HG03108 (cell line): ENCODE results near the gene WDR27.

ENCODE experiments used
- ATAC-seq: cut with Tn5 transposase; IDR thresholded peaks from one replicate; pipeline ENCODE4 v1.9.1; 2021; ENCODE audit warnings: moderate library complexity; ENCODE audit not compliant: unreplicated experiment

Gene WDR27

DNA sequence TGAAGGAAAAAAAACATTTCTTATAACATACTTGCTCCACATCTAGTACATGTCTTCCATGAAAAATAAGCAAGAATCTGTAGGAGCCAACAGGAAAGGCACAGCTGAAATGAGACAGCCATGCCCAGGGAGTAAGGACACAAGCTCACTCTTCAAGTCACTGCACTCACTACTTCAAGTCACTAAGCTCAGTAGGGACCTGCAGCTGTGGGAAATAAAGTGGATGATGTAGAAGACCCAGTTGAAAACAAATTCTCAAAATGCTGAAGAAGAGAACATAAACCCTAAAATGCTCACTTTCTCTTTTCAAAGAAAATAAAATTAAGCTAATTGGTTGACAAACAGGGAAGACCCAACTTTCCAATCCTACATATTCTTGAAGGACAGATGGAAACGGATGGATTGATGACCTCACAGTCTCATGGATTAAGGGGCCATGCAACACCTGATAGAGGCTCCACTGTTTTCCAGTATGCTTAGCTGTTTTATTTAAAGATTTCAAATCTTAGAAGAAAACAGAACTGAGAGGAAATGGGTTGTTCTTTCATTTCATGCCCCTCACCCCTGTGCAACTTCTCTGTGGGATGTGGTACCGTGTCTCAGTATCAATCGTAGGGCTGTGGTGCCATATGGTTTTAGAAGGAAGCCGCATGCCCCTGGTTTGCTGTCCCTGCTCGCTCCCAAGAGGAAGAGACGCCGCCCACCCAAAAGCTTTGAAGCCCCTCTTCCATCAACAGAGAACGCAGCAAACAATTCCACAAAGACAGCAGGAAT is 133.3 kb downstream of the WDR27 start:
- no peak for ATAC-seq

DNA sequence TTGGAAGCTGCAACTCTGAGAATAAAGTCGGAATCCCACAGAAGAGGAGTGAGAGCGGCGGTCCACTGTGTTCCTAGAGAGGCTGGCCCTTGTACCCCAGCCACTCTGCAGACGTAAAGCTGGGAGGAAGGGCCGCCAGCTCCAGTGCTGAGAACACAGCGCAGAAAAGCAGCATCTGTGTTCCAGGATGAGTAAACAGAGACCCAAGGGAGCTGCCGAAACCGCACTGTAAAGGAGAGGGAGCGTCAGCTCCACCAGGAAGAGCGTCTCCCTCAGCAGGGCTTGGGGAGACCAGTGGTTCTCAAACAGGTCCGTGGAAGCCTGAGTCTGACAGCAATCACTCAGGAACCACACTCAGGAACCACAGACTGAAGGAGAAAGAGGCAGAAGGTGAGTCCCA is 134.0 kb downstream of the WDR27 start:
- ATAC-seq, result no peak

- no peak for ATAC-seq
Measured at GRCh38 chr6:169566961-169567750, 134.7 kb downstream of the WDR27 start.

DNA sequence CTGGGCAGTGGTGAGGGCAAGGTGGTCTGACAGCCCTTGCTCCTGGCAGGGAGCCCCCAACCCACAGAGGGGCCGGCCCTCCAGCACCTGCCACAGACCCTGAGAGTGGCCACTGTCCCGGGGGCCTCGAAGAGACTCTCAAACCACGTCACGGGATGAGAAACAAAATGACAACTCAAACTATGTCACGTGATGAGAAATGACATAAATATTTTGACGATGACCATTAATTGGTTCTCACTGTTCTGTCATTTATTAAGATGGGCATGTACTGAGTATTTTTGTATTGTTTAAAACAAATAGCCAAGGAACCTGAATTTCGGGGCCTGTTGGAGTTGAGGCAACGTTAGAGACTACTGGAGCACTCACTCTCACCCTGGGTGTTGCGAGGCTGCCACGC is 135.5 kb downstream of the WDR27 start:
- no peak for ATAC-seq

DNA sequence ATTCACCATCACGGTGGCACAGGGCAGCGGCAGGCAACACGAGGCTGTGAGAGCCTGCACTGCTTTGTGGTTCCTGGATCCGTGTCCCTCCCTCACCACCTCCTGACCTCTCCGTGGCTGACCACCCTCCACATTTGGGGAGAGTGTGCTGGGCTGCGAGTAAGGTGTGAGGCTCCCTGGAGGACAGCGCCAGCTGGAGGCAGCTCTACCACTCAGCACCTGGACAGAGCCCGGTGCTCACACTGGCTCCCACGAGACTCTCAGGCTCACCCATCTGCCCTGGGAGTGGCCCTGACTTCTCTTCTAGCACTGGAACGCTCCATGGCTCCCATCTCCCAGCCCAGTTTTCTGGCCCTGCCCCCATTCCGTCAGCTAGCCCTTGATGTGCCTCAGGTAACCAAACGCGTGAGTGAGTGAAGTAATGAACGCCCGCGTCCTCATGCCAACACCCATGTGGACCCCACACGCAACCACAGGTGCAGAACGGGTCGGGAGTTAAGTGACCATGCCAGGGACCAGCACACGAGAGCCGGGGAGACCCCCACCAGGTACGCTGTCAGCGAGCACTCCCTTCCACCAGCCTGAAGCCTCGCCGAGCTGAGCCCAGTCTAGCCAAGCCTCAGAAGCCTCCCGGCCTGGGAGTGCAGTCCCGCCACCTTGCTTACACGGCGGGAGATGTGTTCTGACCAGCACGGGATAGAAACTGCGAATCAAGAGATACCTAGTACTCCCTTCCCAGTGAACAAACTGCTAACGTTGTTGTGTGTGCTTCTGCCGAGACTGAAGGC is 137.2 kb downstream of the WDR27 start:
- no peak for ATAC-seq

- no peak for ATAC-seq
Measured at GRCh38 chr6:169561665-169562064, 140.2 kb downstream of the WDR27 start.

- ATAC-seq, result no peak
Measured at GRCh38 chr6:169559592-169559991, 142.2 kb downstream of the WDR27 start.

GRCh38 chr6:169558774-169559441 is 142.9 kb downstream of the WDR27 start:
- no peak for ATAC-seq

DNA sequence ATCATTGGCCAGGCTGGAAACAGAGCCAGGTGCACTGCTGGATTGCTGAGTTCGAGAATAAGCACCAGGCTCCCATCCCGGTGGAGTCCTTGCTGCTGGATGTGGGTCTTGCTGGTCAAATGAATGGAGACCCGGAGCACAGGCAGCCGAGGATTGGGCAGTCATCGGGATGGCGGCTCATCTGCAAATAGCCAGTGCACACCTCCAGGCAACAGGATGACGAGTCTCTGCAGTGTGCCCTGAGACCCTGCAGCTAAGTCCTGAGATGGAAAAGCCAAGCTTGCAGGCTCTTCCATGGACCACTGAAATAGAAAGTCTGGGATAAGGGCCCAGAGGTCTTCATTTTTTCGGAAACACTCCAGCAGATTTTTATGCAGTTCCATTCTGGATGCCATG is 143.5 kb downstream of the WDR27 start:
- no peak for ATAC-seq

- ATAC-seq, result no peak
Measured at GRCh38 chr6:169557887-169558286, 143.9 kb downstream of the WDR27 start.

DNA sequence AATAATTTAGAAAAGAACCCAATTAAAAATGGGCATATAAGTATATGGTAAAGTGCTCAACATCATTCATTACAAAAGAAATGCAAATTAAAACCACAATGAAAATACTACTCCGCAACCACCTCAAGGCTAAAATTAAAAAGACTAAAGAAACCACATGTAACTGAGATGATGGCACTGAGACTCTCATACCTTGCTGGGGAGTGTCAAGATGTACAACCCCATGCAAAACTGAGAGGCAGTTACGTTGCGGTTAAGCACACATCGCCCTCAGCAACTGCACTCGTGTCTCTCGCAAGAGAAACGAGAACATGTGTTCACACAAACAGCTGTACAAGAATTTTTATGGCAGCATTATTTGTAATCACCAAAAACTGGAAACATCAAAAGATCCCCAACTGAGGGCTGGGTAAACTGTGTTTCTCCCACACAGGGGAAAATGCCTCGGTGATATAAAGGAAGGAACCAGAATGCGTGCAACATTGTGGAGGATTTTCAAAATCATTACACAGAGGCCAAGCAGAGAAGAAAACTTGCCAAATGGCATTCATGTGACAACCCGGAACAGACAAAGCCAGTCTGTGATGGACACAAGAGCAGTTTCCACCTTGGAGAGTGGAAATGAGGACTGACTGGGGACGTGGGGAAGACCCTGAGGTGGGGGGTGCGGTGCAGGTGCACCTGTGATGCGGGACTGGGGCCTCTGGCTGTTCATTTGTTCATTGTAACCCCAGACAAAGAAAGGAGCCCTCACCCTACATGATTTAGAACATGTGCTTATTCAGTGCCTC is 144.9 kb downstream of the WDR27 start:
- peak; percentile 100 for ATAC-seq

DNA sequence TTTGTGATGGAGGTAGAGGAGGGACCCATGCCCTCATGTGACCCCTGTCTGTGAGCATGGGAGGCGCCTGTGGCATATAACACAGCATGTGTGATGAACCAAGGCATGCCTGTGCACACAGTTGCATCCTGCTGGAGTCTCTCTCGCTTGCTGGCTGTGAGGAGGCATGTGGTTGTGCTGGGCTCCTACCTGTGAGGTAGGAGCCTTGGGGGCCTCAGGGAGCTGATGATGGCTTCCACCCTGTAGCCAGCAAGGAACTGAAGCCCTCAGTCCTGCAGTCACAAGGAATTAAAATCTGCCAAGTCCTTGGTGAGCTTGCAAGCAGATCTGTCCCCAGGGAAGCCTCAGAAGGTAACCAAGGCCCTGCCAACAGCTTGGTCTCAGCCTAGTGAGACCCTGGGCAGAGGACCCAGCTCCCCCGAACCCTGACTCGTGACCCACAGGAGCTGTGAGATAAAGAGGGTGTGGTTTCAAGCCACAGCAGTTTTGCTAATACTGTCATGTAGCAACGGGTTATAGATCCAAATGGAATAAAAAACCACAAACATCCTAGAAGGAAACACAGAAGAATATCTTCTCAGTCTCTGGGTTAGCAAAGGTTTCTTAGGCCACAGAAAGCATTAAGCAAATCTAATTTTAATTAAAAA is 145.7 kb downstream of the WDR27 start:
- no peak for ATAC-seq

DNA sequence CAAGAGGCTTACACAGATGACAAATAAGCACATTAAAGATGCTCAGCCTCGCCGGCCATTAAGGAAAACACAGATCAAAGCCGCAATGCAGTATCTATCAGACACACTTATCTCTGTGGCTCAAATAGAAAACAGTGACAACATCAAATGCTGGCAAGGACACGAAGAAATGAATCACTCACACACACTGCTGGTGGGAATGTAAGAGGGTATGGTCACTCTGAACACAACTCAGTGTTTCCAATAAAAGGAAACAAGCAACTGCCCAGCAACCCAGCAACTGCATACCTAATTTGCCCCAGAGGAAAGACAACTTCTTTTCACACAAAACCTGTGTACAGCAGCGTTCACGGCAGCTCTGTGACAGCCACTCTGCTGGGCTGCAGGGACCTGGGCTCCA is 155.8 kb downstream of the WDR27 start:
- ATAC-seq, result no peak

DNA sequence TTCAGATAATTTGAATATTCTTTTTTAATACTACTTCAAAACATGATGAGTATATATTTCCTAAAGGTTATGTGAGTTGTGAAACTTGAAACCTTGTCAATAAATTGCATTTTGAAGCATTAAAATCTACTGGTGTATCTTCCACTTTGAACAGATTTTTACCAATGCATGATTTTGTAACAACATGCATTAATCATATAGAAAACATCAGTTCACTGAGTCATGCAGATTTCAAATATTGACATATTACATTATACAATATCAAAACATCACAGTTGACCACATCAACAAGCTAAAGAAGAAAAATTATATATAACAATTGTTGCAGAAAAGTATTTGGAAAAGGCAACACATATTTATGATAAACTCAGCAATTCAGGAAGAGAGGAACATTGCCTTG is 158.1 kb downstream of the WDR27 start:
- no peak for ATAC-seq

DNA sequence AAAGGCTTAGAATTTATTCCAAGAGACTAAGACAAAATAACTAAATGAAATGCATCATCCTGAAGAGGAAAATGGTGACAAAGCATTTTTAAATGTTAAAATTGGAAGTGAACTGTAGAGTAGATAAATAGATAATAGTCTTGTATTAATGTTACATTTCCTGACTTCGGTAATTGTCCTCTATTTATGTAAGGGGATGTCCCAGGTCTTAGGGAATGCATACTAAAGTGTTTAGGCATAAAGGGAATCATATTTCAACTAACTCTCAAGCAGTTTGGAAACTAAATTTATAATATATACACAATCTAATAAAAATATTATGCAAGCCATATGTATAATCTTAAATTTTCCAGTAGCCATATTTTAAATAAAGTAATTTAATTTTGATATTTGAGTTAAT is 159.3 kb downstream of the WDR27 start:
- no peak for ATAC-seq

DNA sequence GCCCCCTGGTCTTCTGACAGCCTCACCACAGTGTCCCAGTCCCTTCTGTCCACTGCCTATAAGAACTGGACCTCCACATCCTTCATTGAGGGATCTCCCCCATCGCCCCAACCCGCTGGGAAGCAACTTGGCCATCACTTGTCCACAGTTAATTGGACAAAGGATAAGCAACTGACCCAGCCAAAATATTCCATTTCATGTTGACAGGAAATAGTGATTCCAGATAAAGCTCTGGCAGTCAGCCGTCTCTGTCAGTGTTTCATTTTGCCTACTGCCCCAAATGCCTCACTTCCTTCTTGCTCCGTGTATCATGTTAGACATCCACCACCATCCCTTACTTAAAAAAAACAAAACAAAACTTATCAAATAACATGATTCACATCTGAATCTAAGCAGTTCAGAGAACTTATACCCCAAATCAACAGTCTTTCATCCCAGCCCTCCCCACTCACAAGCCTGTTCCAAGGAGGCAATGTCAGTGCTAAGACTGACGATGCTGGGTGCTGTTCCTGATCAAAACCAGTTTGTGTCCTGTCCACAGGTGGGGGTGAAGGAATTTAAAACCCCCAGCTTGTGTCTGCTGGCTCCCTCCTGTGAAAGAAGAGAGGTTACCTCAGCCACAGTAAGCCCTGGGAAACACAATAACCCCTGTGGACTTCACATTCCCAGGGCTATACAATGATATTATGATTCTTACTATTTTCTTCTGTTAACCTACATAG is 162.5 kb downstream of the WDR27 start:
- no peak for ATAC-seq

DNA sequence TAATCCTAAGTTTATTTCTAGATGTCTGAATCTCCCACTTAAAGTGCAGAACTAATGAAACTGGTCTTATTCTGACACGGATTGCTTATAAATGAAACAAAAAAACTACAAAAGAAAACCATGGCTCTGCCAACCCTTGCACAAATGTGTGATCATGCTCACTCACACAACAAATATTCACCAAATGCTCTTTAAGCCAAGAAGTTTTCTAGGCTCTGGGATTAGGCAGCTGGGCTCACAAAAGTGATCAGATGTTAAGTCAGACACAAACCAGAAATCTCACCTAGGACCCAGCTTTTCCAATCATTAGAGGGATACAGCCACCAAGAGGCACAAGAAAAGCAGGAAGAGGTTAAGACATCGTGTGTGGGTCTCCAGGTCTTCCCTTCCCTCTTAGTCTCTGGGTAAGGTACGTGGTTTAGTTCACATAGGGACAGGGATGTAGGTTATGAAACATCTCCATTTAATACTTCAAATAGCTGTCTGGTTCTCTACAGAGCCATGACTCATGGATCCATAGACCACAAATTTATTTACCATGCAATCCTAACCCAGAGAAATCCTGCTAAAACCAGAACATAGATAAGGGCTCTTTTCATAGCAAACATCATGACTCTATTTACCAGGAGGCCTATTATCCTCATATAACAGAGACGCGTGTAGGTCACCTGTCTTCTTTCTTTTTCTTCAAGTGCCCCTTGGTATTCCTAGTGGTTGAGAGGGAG is 165.2 kb downstream of the WDR27 start:
- no peak for ATAC-seq

GRCh38 chr6:169534039-169534421 is 167.8 kb downstream of the WDR27 start:
- no peak for ATAC-seq
